Spleen (tissue), 11 donors: ENCODE measurements around the gene KRTAP5-7. TPM values are rescaled to one million over a fixed set of nuclear protein-coding genes. Genes with fewer than 3 reads are reported as not detected.
"Not testable (repeated sequence)": the region's sequence is repeated elsewhere in the genome, so short reads cannot be mapped to it uniquely, and the experiment has no call there.

ENCODE experiments used
- DNase-seq: peaks from one replicate; pipeline ENCODE4 v3.0.0-alpha.2; 2020
- H3K27ac ChIP-seq, 8 donors: fragments of 200-600 bp; sonication (generic) in 7 of 8; 1 replicate in 4 of 8; 2 replicates in 4 of 8; pipeline versions ENCODE4 v1.5.0 to v1.8.0; 2016 to 2021; ENCODE audit warnings: inconsistent platforms in 4 of 8, mild to moderate bottlenecking in 4 of 8, moderate library complexity in 1 of 8
- H3K27me3 ChIP-seq, 7 donors: fragments of 200-600 bp; sonication (generic) in 6 of 7; replicated peaks in 1 of 7; 1 replicate in 4 of 7; 2 replicates in 3 of 7; pipeline versions ENCODE4 v1.5.0 to v1.8.0; 2016 to 2021; ENCODE audit warnings: inconsistent platforms in 3 of 7, mild to moderate bottlenecking in 1 of 7
- H3K36me3 ChIP-seq, 6 donors: fragments of 200-600 bp; sonication (generic) in 5 of 6; 1 replicate in 4 of 6; 2 replicates in 2 of 6; pipeline versions ENCODE4 v1.5.0 to v1.8.0; 2016 to 2021; ENCODE audit warnings: inconsistent platforms in 2 of 6
- H3K4me1 ChIP-seq, 6 donors: fragments of 200-600 bp; sonication (generic) in 5 of 6; 1 replicate in 3 of 6; 2 replicates in 3 of 6; pipeline versions ENCODE4 v1.5.0 to v1.8.0; 2016 to 2021; ENCODE audit warnings: inconsistent platforms in 3 of 6
- H3K4me3 ChIP-seq, 8 donors: fragments of 200-600 bp; sonication (generic) in 7 of 8; 1 replicate in 4 of 8; 2 replicates in 4 of 8; pipeline versions ENCODE4 v1.5.0 to v1.8.0; 2016 to 2021; ENCODE audit warnings: inconsistent platforms in 4 of 8, mild to moderate bottlenecking in 4 of 8, moderate library complexity in 2 of 8
- H3K9me3 ChIP-seq, 8 donors: fragments of 200-600 bp; sonication (generic) in 7 of 8; 1 replicate in 4 of 8; 2 replicates in 4 of 8; pipeline versions ENCODE4 v1.5.0 to v1.8.0; 2016 to 2021; ENCODE audit warnings: inconsistent platforms in 4 of 8
- CTCF ChIP-seq, 11 experiments: fragments of 200-600 bp in 7 of 11; fragments of 450-650 bp in 4 of 11; sonication (generic) in 4 of 11; IDR thresholded peaks in 8 of 11; conservative IDR thresholded peaks in 3 of 11; 1 replicate in 7 of 11; 2 replicates in 4 of 11; pipeline versions ENCODE4 v1.4.0 to v1.8.0; 2016 to 2021; ENCODE audit warnings: antibody characterized with exemption in 11 of 11, inconsistent platforms in 4 of 11, mild to moderate bottlenecking in 1 of 11
- POLR2A ChIP-seq, 3 donors: fragments of 450-650 bp; IDR thresholded peaks; one replicate each; pipeline ENCODE4 v1.5.1; 2017; ENCODE audit warnings: antibody characterized with exemption in 3 of 3, mild to moderate bottlenecking in 1 of 3
- POLR2AphosphoS5 ChIP-seq, 3 donors: sonication (generic); formaldehyde crosslinking; IDR thresholded peaks; one replicate each; pipeline ENCODE4 v1.5.1; 2017; ENCODE audit warnings: antibody characterized with exemption in 3 of 3
- WGBS, 5 donors: extraction: QIAGEN DNeasy Blood & Tissue Kit in 3 of 5; methylation state at CpG; one replicate each; pipeline versions ENCODE4 v1.1.5 to v1.1.7; 2013 to 2018; 5-methylcytosine and 5-hydroxymethylcytosine counted together
- intact Hi-C: fragments of 100-400 bp; cut with DNase I; formaldehyde crosslinking; loops from one replicate; pipeline ENCODE4 v1.15.0; 2023; ENCODE audit warnings: low total_unique reads
- polyA plus RNA-seq, 3 donors: library from polyadenylated mRNA; stranded (reverse); fragments of 200-250 nt; gene quantifications; one replicate each; pipeline ENCODE4 v1.2.1, GENCODE V29; 2013
- total RNA-seq, 7 donors: library from RNA; depleted of rRNA in 3 of 7; stranded (reverse); fragments of >200 nt in 3 of 7; fragmentation: NEBNext Ultra II Directional in 4 of 7; extraction: Animal tissue kit (Norgen Biotek cat#: 25700) in 4 of 7; gene quantifications; one replicate each; pipeline versions ENCODE4 v1.1.0 to v1.2.1, GENCODE V29; 2016 to 2021
- donor health status: healthy with polysubstance abuse.
- donor health status: DM: no; HTN: no; CAD: no; lungs with moderate emphysema.
- donor health status: DM: no; HTN: no; CAD: no.
- donor health status: Bipolar disorder and iron deficiency.
- donor health status: healthy.
- donor health status: DM: no; HTN: no; CAD: no.
- donor health status: DM: yes; HTN: yes; CAD: no.

Gene KRTAP5-7
- total and polyA plus RNA-seq, 10 donors = 0.13 to 0.72 (median 0.53) TPM; not detected in 6

GRCh38 chr11:71537537-71537936, 10.5 kb downstream of the KRTAP5-7 start:
- no peak for TF ChIP-seq POLR2A (IDR thresholded peaks at IDR 0.05)
- TF ChIP-seq CTCF (IDR thresholded peaks at IDR 0.05 in 8 of 11, conservative IDR thresholded peaks at IDR 0.05 in 3 of 11) = no peak
- no peak for TF ChIP-seq POLR2AphosphoS5 (IDR thresholded peaks at IDR 0.05)
- Histone ChIP-seq H3K36me3 (no peaks in the 10 kb centered on the region), H3K27ac (no peak overlapping the region), H3K9me3 (peaks cover 0 to 11% (median 0%) of the 10 kb centered on the region in 8 donors), H3K4me3 (no peak overlapping the region), H3K4me1 (no peaks in the 10 kb centered on the region), H3K27me3 (no peaks in the 10 kb centered on the region)
- WGBS, 5 donors = 88 to 92% (median 91%) methylated on average over 9 of the region's 9 CpGs
- intact Hi-C loops = no loop called here
- DNase-seq = no peak

- H3K27ac ChIP-seq, H3K36me3 ChIP-seq, DNase-seq, H3K4me3 ChIP-seq, intact Hi-C loops, H3K4me1 ChIP-seq, H3K27me3 ChIP-seq: not testable (repeated sequence)
- H3K9me3 ChIP-seq = peaks cover 0 to 11% (median 0%) of the 10 kb centered on the region in 8 donors
- 17 to 90% (median 47%) methylated on average over 1 to 4 of the region's 4 CpGs; no CpG with 5 or more reads in 1 of the 5 donors for WGBS, 5 donors
Observed at GRCh38 chr11:71537977-71538665, 11.1 kb downstream of the KRTAP5-7 start, which contains the start of gene KRTAP5-8. Gene KRTAP5-8 (plus strand): TSS chr11:71538025. CDS start chr11:71538056, 31 bp downstream.

- DNase-seq = no peak
- 82 to 94% (median 89%) methylated on average over 4 of the region's 4 CpGs for WGBS, 5 donors
- H3K36me3 ChIP-seq = no peaks in the 10 kb centered on the region
- no peak overlapping the region for H3K27ac ChIP-seq
- H3K27me3 ChIP-seq = no peaks in the 10 kb centered on the region
- peaks cover 0 to 11% (median 0%) of the 10 kb centered on the region in 8 donors for H3K9me3 ChIP-seq
- intact Hi-C loops = no loop called here
- peaks cover 0 to 3% (median 0%) of the 10 kb centered on the region in 6 donors for H3K4me1 ChIP-seq
- no peak overlapping the region for H3K4me3 ChIP-seq
- TF ChIP-seq CTCF (IDR thresholded peaks at IDR 0.05 in 8 of 11, conservative IDR thresholded peaks at IDR 0.05 in 3 of 11) = no peak
- no peak for TF ChIP-seq POLR2AphosphoS5 (IDR thresholded peaks at IDR 0.05)
- TF ChIP-seq POLR2A (IDR thresholded peaks at IDR 0.05) = no peak
Observed at GRCh38 chr11:71538666-71538990, 11.6 kb downstream of the KRTAP5-7 start.

GRCh38 chr11:71539017-71539416, 11.9 kb downstream of the KRTAP5-7 start:
- WGBS, 5 donors = 81 to 90% (median 85%) methylated on average over 11 of the region's 11 CpGs
- peaks cover 0 to 11% (median 0%) of the 10 kb centered on the region in 8 donors for H3K9me3 ChIP-seq
- H3K4me1 ChIP-seq = peaks cover 0 to 7% (median 0%) of the 10 kb centered on the region in 6 donors
- TF ChIP-seq POLR2AphosphoS5 (IDR thresholded peaks at IDR 0.05) (no peak), POLR2A (IDR thresholded peaks at IDR 0.05) (no peak), CTCF (IDR thresholded peaks at IDR 0.05 in 8 of 11, conservative IDR thresholded peaks at IDR 0.05 in 3 of 11) (no peak)
- intact Hi-C loops = no loop called here
- H3K27ac ChIP-seq = no peak overlapping the region
- H3K27me3 ChIP-seq = no peaks in the 10 kb centered on the region
- DNase-seq = no peak
- no peaks in the 10 kb centered on the region for H3K36me3 ChIP-seq
- no peak overlapping the region for H3K4me3 ChIP-seq

- WGBS, 5 donors = 85 to 91% (median 86%) methylated on average over 11 of the region's 11 CpGs
- DNase-seq, intact Hi-C loops, H3K27me3 ChIP-seq, H3K27ac ChIP-seq, H3K36me3 ChIP-seq, H3K4me3 ChIP-seq: not testable (repeated sequence)
- H3K9me3 ChIP-seq = peaks cover 0 to 11% (median 0%) of the 10 kb centered on the region in 8 donors
- H3K4me1 ChIP-seq = peaks cover 0 to 11% (median 0%) of the 10 kb centered on the region in 6 donors
Observed at GRCh38 chr11:71539971-71540370, 12.9 kb downstream of the KRTAP5-7 start.

- H3K27me3 ChIP-seq, H3K4me3 ChIP-seq, intact Hi-C loops, DNase-seq, H3K36me3 ChIP-seq, H3K27ac ChIP-seq: not testable (repeated sequence)
- Histone ChIP-seq H3K9me3 (peaks cover 0 to 11% (median 0%) of the 10 kb centered on the region in 8 donors), H3K4me1 (peaks cover 0 to 11% (median 0%) of the 10 kb centered on the region in 6 donors)
- 80 to 91% (median 82%) methylated on average over 9 of the region's 9 CpGs for WGBS, 5 donors
Observed at GRCh38 chr11:71540521-71541304, 13.6 kb downstream of the KRTAP5-7 start.
